Activated CD4-positive, alpha-beta T cell treated with anti-CD3 and anti-CD28 coated beads for 36 hours (primary cell): Measurements from ENCODE around the gene EHD4. TPM values are rescaled to one million over a fixed set of nuclear protein-coding genes. Genes with fewer than 3 reads are reported as not detected.
A peak's percentile ranks its signal among the peaks of the same experiment; 100 is the strongest.

ENCODE experiments used
- ATAC-seq: fragments of 200-7000 bp; cut with Tn5 transposase; one replicate; pipeline ENCODE4 v1.10.0; 2021; ENCODE audit warnings: mild to moderate bottlenecking, moderate library complexity
- CTCF ChIA-PET: fragments of 350-600 bp; sonication (Branson Sonifier 250); formaldehyde crosslinking; loops from one replicate; lab custom pipeline; 2021; ENCODE audit warnings: antibody characterized with exemption; lab: Charles Lee
- POLR2A ChIA-PET: fragments of 350-600 bp; sonication (Branson Sonifier 250); formaldehyde crosslinking; loops from one replicate; lab custom pipeline; 2021; ENCODE audit warnings: antibody characterized with exemption, inconsistent platforms; lab: Charles Lee
- DNase-seq: peaks from one replicate; pipeline ENCODE4 v3.0.0-alpha.2; 2020
- H3K27ac Mint-ChIP-seq: one replicate; pipeline ENCODE4 v1.8.0; 2021; ENCODE audit warnings: mixed read lengths
- H3K27me3 Mint-ChIP-seq: one replicate; pipeline ENCODE4 v1.8.0; 2021; ENCODE audit warnings: mixed read lengths
- H3K36me3 Mint-ChIP-seq: one replicate; pipeline ENCODE4 v1.8.0; 2021; ENCODE audit warnings: low read depth, mixed read lengths
- H3K4me1 Mint-ChIP-seq: one replicate; pipeline ENCODE4 v1.8.0; 2021; ENCODE audit warnings: mixed read lengths
- H3K4me3 Mint-ChIP-seq: one replicate; pipeline ENCODE4 v1.8.0; 2021; ENCODE audit warnings: mild to moderate bottlenecking, moderate library complexity, mixed read lengths
- H3K9me3 Mint-ChIP-seq: one replicate; pipeline ENCODE4 v1.8.0; 2021; ENCODE audit warnings: low read depth, mixed read lengths
- intact Hi-C, 2 experiments: fragments of 100-400 bp; cut with DNase I in 1 of 2; cut with micrococcal nuclease in 1 of 2; formaldehyde crosslinking; loops; one replicate each; pipeline versions ENCODE4 v1.14.2 to v1.15.1; 2022 to 2024; cut with DNase I, micrococcal nuclease
- total RNA-seq, 2 experiments: library from RNA; stranded (reverse); gene quantifications; one replicate each; pipeline ENCODE4 v1.2.3, GENCODE V29; 2021

Gene EHD4
- total RNA-seq, 2 experiments from 2014 or later: 34.7 to 35.7 TPM

DNA sequence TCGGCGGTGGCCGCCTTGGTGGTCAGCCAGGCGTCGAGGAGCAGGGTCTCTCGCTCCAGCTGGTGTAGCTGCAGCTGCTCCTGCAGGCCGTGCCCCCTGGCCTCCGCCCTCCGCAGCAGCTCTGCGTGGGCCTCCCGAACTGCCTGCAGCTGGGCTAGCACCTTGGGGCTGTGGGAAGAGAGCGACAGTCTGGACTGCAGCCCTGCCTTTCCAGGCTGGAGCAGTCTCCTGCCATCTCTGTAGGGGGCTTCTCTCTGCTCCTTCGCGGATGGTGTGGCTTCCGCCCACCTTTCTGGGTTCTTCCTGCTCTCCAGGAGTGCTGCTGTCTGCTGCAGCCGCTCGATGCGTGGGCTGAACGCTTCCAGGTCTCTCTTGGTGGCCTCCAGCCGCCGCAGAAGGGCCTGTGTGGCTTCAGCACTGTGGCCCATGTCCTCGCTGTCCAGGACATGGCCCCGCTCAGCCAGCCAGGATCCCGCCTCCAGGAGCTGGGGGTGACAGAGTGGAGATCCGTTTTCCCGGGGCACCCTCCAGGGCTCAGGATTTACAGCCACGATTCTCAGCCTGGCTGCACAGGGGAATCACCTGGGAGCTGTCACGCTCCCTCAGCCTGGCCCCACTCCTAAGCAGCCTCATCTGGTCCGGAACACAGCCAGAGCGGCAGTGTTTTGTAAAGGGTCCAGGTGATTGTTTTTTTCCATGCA, 116.9 kb downstream of the EHD4 start:
- no peaks in the 10 kb centered on the region for H3K36me3 Mint-ChIP-seq
- H3K9me3 Mint-ChIP-seq: no peaks in the 10 kb centered on the region
- no peaks in the 10 kb centered on the region for H3K27me3 Mint-ChIP-seq
- peaks cover 2% of the 10 kb centered on the region for H3K4me1 Mint-ChIP-seq
- ATAC-seq (no peak), DNase-seq (no peak)
- H3K4me3 Mint-ChIP-seq: no peak overlapping the region
- no peak overlapping the region for H3K27ac Mint-ChIP-seq
- ChIA-PET POLR2A (interaction anchor here (0.7 kb wide), 1 partner anchor 345 kb away, joined by 3 read pairs; no protein-coding TSS in a partner anchor), CTCF (interaction anchor here (0.6 to 0.7 kb wide), 2 partner anchors 18 to 624 kb away, joined by 3 read pairs; partner anchors contain the start of gene CHP1)
- intact Hi-C loops: no loop called here

DNA sequence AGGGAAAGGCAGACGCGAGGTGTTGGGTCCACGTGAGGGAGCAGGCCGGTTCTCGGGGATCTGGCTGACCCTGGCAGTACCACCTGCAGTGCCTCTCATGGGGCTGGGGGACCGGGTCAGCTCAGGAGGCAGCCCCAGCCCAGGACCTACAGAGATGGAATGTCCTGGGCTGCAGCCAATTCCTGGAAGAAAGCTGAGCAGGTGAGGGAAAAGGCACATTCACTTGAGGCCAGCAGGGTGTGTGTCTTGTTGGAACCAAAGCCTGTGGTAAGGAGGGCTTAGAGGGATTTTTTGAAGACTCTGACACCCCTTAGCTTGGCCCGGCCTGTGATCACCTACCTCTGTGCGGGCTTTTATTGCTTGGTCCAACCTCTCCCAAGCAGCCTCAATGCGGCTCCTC, 117.9 kb downstream of the EHD4 start:
- Mint-ChIP-seq H3K9me3 (no peaks in the 10 kb centered on the region), H3K27me3 (no peaks in the 10 kb centered on the region), H3K36me3 (no peaks in the 10 kb centered on the region), H3K4me1 (no peaks in the 10 kb centered on the region), H3K4me3 (no peak overlapping the region), H3K27ac (no peak overlapping the region)
- intact Hi-C loops: no loop called here
- no peak for DNase-seq
- POLR2A ChIA-PET: interaction anchor here (0.7 kb wide), 1 partner anchor 344 kb away, joined by 3 read pairs; no protein-coding TSS in a partner anchor
- no peak for ATAC-seq
- CTCF ChIA-PET: no interaction called here

DNA sequence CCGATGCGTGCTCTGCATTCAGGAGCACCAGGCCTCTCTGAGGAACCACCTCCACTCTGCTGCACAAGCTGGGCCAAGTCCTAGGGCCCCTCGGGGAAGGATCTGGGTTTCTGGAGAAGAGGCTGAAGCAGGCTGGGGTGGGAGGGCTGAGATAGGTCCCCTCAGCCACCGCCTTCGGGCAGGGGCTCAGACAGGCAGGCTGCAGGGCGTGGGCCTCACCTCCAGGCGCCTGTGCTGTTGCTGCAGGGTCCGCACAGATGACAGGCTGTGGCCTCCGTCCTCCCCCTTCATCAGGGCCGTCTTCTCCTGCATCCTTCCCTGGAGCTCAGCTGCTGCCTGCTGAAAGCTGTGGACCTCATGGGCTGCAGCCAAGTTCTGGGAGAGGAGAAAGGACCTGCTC, 118.5 kb downstream of the EHD4 start:
- DNase-seq: no peak
- POLR2A ChIA-PET: interaction anchor here (0.6 kb wide), 1 partner anchor 204 kb away, joined by 6 read pairs; no protein-coding TSS in a partner anchor
- Mint-ChIP-seq H3K27ac (no peak overlapping the region), H3K36me3 (no peaks in the 10 kb centered on the region), H3K4me1 (no peaks in the 10 kb centered on the region), H3K9me3 (no peaks in the 10 kb centered on the region), H3K27me3 (no peaks in the 10 kb centered on the region), H3K4me3 (no peak overlapping the region)
- intact Hi-C loops: no loop called here
- ATAC-seq: no peak
- CTCF ChIA-PET: no interaction called here

DNA sequence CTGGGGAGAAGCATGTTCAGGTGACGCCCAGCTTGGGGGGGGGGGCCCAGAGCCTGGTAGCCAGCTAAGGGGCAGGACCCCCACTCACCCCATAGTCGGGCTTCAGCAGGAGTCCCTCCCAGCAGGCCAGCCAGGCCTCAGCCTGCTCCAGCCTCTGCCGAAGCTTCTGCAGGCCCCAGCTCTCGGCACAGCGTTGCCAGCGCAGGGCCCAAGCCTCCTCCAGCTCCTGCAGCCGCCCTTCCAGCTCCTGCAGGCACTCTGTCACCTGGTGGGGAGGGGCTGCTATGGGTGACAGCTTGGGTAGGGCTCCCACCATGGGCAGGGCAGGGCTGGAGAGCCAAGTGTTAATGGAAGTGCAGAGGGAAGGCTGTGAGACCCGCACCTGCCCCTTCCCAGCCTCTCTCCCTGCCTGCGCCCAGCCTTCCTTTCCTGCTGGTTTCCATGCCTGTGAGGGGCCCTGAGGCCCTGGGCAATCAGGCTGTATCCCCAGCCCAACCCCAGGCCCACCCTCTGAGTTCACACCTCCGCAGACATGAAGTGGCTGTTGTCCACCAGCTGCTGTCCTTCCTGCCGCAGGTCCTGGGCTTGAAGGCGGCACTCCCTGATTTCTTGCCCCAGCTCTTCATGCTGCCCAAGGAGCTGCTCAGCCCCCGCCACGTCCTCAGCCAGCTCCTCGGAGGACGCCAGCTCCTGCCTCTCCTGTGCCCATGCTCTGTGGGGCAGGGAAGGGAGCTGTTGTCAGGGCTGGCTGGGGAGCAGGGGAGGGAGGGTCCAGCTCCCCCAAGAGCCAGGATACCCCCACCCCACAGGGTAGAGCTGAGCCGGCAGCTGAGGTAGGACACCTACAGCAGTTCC, 119.4 kb downstream of the EHD4 start:
- Mint-ChIP-seq H3K27ac (no peak overlapping the region), H3K4me1 (peaks cover 6% of the 10 kb centered on the region), H3K4me3 (no peak overlapping the region), H3K36me3 (peaks cover 4% of the 10 kb centered on the region), H3K9me3 (no peaks in the 10 kb centered on the region), H3K27me3 (no peaks in the 10 kb centered on the region)
- ATAC-seq (no peak), DNase-seq (no peak)
- CTCF ChIA-PET: interaction anchor here (0.6 to 1.0 kb wide), 2 partner anchors 52 to 669 kb away, joined by 3 read pairs; no protein-coding TSS in a partner anchor
- POLR2A ChIA-PET: interaction anchor here (0.6 to 0.7 kb wide), 2 partner anchors 42 to 204 kb away, joined by 3 to 6 read pairs; no protein-coding TSS in a partner anchor
- intact Hi-C loops: no loop called here

DNA sequence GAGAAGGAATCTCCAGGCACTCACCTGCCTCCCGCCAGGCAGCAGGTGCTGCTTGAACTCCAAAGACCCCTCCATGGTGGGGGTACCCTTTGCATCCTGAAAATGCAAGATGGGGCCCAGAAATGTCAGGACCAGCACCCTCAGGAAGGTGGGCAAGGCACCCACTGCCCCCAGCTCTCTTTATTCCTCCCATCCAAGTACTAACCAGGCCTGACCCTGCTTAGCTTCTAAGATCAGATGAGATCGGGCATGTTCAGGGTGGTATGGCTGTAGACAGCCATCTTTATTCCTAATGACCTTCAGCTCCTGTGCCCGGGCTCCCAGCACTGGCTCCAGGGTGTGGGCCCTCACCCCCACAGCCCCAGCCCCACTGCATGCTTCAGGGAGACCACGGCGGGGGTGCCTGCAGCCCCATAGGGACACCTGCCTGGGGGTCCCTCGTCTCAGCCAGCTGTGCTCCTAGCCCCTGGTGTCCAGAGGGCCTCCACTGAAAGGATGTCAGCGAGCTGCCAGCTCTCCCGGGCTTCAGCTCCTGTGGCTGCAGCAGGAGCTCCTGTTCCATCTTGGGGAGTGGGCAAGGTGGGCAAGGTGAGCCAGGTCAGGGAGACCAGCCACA, 120.5 kb downstream of the EHD4 start:
- Mint-ChIP-seq H3K36me3 (peaks cover 4% of the 10 kb centered on the region), H3K9me3 (no peaks in the 10 kb centered on the region), H3K27ac (no peak overlapping the region), H3K4me3 (no peak overlapping the region), H3K4me1 (peaks cover 6% of the 10 kb centered on the region), H3K27me3 (no peaks in the 10 kb centered on the region)
- intact Hi-C loops: no loop called here
- ChIA-PET POLR2A (interaction anchor here (0.7 kb wide), 1 partner anchor 43 kb away, joined by 3 read pairs; no protein-coding TSS in a partner anchor), CTCF (interaction anchor here (0.9 to 1.1 kb wide), 6 partner anchors 13 to 95 kb away, joined by 3 to 5 read pairs (median 3); partner anchors contain the start of gene PLA2G4B)
- DNase-seq: no peak
- no peak for ATAC-seq

DNA sequence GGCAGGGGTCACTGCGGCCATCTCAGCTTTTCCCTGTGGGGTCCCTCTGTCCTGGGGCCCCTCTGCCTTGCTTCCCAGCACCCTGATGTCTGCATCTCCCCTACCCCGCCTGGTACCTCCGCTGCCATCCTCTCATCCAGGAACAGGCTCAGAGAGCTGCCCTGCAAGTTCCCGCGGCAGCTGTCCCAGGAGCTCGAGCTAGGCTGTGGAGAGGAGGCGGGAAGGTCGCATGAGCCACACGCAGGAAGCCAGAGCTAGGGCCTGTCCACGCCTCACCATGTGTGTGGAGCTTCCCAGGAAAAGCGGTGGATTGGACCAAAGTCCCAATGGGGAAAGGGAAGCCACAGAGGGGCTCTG, 121.2 kb downstream of the EHD4 start:
- intact Hi-C loops: no loop called here
- H3K27ac Mint-ChIP-seq: no peak overlapping the region

DNA sequence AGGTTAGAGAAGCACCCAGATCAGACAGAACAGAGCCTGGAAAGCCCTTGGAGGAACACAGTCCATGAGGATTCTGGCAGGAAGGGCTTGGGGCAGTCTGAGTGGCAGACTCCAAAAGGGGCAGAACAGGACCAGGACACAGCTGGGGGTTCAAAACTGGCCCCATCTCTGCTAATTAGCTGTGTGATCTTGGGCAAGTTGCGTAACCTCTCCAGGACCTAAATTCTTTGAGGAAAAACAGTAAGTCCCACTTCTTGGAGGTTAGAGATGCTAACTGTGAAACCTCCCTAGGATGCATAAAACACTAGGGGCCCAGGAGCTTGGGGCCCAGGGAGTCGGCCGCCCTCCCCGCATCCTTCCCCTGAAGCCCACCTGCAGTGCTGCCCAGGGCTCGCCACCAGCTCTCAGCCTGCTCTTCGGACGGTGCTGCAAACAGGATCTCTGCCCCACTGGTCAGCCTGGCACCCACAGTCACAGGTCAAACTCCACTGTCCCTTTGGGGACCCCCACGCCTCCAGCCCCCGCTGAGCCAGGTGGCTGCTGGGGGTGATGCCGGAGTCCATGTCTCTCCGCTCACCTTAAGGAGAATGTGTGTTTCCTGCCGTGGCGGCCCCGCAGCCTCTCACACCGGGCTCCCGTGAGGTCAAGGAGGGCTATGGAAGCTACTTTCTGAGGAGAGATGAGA, 121.7 kb downstream of the EHD4 start:
- DNase-seq (no peak), ATAC-seq (no peak)
- H3K9me3 Mint-ChIP-seq: no peaks in the 10 kb centered on the region
- ChIA-PET CTCF (interaction anchor here (1.0 kb wide), 2 partner anchors 12 to 54 kb away, joined by 3 to 5 read pairs; partner anchors contain the start of gene PLA2G4B), POLR2A (no interaction called here)
- intact Hi-C loops: no loop called here
- H3K4me3 Mint-ChIP-seq: no peak overlapping the region
- peaks cover 6% of the 10 kb centered on the region for H3K4me1 Mint-ChIP-seq
- H3K27me3 Mint-ChIP-seq: no peaks in the 10 kb centered on the region
- H3K27ac Mint-ChIP-seq: no peak overlapping the region
- peaks cover 6% of the 10 kb centered on the region for H3K36me3 Mint-ChIP-seq

More for the DNA sequence above, 121.2 kb downstream of the EHD4 start:
- Mint-ChIP-seq H3K9me3 (no peaks in the 10 kb centered on the region), H3K4me1 (peaks cover 6% of the 10 kb centered on the region), H3K36me3 (peaks cover 5% of the 10 kb centered on the region), H3K4me3 (no peak overlapping the region), H3K27me3 (no peaks in the 10 kb centered on the region)
- POLR2A ChIA-PET: no interaction called here
- ATAC-seq (no peak), DNase-seq (no peak)
- CTCF ChIA-PET: interaction anchor here (1.0 kb wide), 3 partner anchors 12 to 78 kb away, joined by 3 to 5 read pairs (median 4); partner anchors contain the start of gene PLA2G4B

DNA sequence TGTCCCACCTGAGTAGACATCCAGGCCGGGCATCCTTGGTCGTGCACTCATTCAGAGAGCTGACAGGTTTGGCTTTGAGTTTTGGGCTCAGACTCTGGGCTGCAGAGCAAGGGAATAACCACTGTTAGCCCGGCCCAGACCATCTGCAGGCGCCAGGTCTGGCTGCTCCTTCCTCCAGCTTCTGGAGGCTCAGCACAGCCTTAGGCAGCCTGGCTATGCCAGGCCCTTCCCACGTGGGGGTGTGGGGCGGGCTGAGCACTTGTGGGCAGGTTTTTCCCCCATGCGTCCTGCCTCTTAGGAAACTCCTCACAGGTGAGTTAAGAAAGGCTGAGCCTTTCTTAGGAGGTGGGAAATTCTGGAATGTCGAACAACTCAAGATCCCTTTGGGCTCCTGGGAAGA, 122.5 kb downstream of the EHD4 start:
- no peaks in the 10 kb centered on the region for H3K27me3 Mint-ChIP-seq
- ATAC-seq (no peak), DNase-seq (no peak)
- H3K4me3 Mint-ChIP-seq: no peak overlapping the region
- peaks cover 6% of the 10 kb centered on the region for H3K36me3 Mint-ChIP-seq
- ChIA-PET CTCF (no interaction called here), POLR2A (interaction anchor here (0.6 to 1.7 kb wide), 2 partner anchors 18 to 743 kb away, joined by 3 to 4 read pairs; no protein-coding TSS in a partner anchor)
- peaks cover 6% of the 10 kb centered on the region for H3K4me1 Mint-ChIP-seq
- intact Hi-C loops: no loop called here
- no peak overlapping the region for H3K27ac Mint-ChIP-seq
- H3K9me3 Mint-ChIP-seq: no peaks in the 10 kb centered on the region

DNA sequence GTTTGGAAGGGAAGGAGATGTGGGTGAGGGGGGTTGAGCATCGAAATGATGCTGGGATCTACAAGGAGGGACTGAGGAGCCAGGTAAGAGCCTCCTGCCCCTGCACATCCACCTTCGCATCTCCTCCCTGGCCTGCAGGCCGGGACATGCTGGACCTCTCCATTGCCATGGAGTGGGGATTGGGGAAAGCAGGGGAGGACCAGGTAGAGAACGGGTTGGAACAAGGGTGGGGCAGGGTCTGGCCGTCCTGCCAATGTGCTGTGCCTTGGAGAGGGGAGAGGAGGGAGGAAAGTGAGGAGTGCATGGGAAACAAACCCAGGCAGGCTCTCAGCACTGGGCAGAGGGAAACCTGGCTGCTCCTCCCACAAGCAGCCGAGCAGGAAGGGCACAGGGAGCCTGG, 123.2 kb downstream of the EHD4 start:
- ATAC-seq: no peak
- no peak for DNase-seq
- intact Hi-C loops: no loop called here
- CTCF ChIA-PET: no interaction called here
- Mint-ChIP-seq H3K4me3 (no peak overlapping the region), H3K36me3 (peaks cover 6% of the 10 kb centered on the region), H3K4me1 (peaks cover 6% of the 10 kb centered on the region), H3K27me3 (no peaks in the 10 kb centered on the region), H3K27ac (no peak overlapping the region), H3K9me3 (no peaks in the 10 kb centered on the region)
- POLR2A ChIA-PET: interaction anchor here (1.7 kb wide), 1 partner anchor 18 kb away, joined by 4 read pairs; no protein-coding TSS in a partner anchor

DNA sequence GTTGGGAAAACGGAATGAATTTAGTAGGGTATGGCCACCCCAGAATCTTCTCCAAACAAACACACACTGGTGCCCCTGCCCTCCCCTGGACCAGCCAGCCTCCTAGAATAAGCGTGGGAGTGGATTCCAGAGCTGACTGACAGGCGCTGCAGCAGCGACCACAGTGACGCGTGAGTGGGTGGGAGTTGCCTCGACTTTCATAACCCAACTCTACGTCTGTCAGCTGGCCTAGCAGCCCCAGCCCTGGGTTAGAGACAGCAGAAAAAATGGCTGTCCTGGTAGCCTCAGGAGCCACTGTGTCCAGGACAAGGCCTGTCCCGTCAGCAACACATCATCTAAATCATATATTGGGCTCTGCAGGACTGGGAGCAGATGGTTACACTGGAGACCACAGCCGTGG, 123.7 kb downstream of the EHD4 start:
- H3K27ac Mint-ChIP-seq: peak overlapping the region; percentile 28
- intact Hi-C loops: no loop called here
- ATAC-seq: peak; percentile 69
- H3K36me3 Mint-ChIP-seq: peaks cover 6% of the 10 kb centered on the region
- H3K9me3 Mint-ChIP-seq: no peaks in the 10 kb centered on the region
- no peaks in the 10 kb centered on the region for H3K27me3 Mint-ChIP-seq
- ChIA-PET CTCF (no interaction called here), POLR2A (interaction anchor here (1.7 kb wide), 1 partner anchor 17 kb away, joined by 4 read pairs; no protein-coding TSS in a partner anchor)
- peak; percentile 77 for DNase-seq
- H3K4me1 Mint-ChIP-seq: peaks cover 6% of the 10 kb centered on the region
- H3K4me3 Mint-ChIP-seq: no peak overlapping the region
